ENCODE measurements around the gene TNIK. TPM values are rescaled to one million over a fixed set of nuclear protein-coding genes. Genes with fewer than 3 reads are reported as not detected.
"Not testable (repeated sequence)": the region's sequence is repeated elsewhere in the genome, so short reads cannot be mapped to it uniquely, and the experiment has no call there.

Gene TNIK
- polyA plus RNA-seq, 1 donor = 40.3 TPM

DNA sequence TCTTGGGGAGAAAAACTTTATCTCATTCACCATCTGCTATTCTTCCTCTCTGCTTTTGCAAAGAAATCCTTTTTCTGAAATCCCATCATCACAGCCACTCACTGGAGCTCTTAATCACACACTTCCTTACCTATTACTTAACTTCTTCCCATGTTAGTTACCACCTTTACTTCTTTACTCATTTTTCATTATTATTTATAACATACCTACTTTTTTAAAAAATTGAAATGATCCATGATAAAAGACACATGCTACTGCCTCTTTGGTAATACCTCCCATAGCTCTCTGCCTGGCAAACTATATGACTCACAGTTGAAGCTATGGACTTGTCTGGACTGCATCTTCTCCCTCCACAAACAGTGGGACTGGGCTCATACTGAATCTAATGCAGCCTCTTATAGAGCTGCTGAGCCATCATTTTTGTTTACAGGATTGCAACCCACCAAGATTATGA lies 150.3 kb downstream of the TNIK start:
- DNase-seq (ENCODE audit: low read depth) = no peak

DNA sequence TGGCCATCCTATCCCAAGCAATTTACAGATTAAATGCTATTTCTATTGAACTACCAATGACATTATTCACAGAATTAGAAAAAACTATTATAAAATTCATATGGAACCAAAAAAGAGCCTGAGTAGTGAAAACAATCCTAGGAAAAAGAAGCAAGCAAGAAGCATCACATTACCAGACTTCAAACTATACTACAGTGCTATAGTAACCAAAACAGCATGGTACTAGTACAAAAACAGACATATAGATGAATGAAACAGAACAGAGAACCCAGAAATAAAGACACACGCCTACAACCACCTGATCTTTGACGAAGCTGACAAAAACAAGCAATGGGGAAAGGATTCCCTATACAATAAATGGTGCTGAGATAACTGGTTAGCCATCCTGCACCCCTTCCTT lies 152.2 kb downstream of the TNIK start:
- no peak for DNase-seq (ENCODE audit: low read depth)

DNA sequence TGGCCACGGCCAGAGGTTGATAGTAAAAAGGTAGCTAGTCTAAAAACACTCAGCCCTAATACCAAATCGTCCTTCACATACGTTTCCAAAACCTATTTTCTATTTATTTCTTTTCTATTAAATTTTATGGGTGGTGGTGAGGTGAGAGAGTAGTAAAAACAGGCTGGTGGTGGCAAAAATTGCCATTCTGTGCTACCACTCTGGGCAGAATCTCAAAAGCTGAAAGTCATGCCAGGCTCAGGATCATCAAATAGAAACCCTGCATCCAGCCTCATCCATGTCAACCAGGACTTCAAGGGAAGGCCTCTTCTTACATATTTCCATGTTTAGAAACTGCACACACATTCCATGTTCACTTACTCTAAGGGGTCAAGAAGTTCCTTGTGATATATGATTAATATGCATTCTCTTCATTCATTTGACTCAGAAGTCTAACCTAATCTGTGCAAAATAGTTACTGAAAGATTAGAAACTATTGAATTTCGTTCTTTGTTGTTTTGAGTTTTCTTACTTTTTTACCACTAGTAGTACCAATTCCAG lies 153.1 kb downstream of the TNIK start:
- DNase-seq (ENCODE audit: low read depth) = no peak

DNA sequence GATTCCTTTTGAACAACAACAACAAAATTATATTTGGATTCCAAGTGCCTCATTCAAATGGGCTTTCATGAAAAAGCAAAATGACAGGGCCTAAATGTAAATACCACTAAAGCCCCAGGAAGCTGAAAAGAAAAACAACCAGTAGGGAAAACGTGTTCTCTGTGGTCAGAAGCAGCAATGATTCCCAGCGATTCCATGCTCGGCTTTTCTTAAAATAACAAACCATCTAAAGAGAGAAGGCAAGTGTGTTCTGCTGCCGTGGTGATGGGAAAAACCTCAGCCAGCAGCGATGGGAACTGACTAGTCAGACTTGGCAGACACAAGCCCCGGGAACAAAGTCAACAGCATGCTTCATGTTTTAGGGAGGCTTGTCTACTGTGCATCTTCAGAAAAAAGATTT lies 153.6 kb downstream of the TNIK start:
- peak; percentile 71 for DNase-seq (ENCODE audit: low read depth)

DNA sequence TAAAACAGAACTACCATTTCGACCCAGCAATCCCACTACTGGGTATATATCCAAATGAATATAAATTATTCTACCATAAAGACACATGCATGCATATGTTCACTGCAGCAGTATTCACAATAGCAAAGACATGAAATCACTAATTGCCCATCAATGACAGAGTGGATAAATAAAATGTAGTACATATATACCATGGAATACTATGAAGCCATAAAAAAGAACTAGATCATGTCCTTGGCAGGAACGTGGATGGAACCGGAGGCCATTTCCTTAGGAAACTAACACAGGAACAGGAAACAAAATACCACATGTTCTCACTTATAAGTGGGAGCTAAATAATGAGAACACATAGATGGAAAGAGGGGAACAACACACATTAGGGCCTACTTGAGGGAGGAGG lies 154.4 kb downstream of the TNIK start:
- not testable (repeated sequence) for DNase-seq (ENCODE audit: low read depth)

DNA sequence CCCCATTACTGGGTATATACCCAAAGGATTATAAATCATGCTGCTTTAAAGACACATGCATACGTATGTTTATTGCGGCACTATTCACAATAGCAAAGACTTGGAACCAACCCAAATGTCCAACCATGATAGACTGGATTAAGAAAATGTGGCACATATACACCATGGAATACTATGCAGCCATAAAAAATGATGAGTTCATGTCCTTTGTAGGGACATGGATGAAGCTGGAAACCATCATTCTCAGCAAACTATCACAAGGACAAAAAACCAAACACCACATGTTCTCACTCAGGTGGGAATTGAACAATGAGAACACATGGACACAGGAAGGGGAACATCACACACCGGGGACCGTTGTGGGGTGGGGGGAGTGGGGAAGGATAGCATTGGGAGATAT lies 155.7 kb downstream of the TNIK start:
- DNase-seq (ENCODE audit: low read depth) = not testable (repeated sequence)

DNA sequence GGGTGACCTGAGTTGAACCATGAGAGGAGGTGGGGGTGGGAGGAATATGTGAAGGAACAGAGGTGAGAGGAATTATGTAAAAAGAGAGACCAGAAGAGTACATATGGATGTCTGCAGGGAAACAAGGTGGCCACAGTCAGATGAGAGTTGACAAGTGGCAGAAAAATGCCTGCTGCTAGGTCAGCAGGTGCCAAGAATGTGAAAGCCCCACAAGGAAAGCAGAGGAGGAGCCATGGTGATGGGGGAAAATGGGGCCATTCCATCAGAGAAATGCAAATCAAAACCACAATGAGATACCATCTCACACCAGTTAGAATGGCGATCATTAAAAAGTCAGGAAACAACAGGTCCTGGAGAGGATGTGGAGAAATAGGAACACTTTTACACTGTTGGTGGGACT lies 156.2 kb downstream of the TNIK start:
- DNase-seq (ENCODE audit: low read depth) = not testable (repeated sequence)

DNA sequence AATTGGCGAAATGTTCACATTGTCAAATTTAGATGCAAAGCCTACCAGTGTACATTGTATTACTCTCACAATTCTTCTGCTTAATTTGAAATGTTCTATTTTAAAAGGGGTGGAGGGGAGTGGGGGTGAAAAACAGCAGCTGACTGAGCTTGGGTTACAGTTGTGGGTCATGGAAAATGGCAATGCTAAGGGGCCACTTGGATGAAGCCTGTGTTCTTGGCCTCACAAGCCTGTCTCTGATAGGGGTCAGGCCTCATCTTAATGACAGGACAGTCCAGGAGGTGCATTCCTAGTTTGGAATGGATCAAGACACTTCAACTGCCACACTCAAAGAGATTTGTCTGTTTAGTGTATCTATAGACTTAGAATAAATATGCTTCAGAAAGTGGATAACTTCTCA lies 158.2 kb downstream of the TNIK start:
- DNase-seq (ENCODE audit: low read depth) = no peak

DNA sequence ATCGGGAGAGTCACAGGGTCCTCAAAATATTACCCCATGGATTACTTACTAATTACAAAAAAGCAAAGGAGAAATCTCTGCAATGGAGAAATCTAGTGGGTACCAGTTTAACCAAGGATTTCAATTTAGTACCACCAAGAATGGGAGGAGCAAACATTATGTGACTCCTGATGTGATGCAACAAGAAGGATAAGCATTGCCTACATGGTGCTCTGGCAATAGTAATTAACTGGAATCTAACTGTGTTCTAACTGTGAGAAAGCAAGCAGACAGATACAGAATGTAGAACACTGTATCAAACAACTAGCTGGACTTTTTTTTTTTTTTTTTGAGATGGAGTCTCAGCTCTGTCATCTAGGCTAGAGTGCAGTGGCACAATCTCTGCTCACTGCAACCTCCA lies 159.2 kb downstream of the TNIK start:
- DNase-seq (ENCODE audit: low read depth) = no peak

DNA sequence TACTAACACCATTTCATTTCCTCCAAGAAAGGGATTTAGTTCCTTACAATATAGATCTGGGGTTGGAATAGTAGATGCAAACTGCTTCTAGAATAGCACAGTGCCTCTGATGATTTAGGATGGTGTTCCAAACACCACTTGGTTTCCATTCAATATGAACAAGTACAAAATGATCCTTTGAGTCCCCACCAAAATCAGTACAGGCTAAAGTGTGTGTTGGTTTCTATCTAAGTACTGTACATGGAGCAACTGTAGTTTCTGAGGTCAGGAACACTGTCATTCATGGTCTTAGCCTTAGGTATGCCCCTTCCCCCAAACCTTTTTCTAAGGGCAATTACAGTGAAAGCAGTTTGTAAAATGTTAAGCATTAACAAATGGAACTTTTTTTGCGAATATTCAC lies 162.3 kb downstream of the TNIK start:
- no peak for DNase-seq (ENCODE audit: low read depth)

DNA sequence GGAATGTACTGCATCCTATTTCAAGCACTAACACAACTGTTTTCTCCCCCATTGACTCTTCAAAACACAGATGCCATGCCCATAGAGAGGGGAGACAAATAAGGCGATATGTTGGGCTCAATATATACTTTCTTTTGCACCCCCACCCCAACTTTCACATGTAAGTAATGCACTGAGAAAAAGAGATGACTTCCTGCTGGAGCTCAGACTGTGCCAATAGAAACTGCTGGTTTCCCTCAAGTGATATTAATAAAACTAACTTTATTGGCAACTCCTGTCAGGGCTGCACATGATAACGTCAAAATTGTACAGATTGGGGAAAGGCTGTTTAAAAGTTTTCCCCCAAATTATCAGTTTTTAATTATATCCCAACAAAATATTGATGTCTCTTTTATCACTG lies 163.0 kb downstream of the TNIK start:
- no peak for DNase-seq (ENCODE audit: low read depth)

DNA sequence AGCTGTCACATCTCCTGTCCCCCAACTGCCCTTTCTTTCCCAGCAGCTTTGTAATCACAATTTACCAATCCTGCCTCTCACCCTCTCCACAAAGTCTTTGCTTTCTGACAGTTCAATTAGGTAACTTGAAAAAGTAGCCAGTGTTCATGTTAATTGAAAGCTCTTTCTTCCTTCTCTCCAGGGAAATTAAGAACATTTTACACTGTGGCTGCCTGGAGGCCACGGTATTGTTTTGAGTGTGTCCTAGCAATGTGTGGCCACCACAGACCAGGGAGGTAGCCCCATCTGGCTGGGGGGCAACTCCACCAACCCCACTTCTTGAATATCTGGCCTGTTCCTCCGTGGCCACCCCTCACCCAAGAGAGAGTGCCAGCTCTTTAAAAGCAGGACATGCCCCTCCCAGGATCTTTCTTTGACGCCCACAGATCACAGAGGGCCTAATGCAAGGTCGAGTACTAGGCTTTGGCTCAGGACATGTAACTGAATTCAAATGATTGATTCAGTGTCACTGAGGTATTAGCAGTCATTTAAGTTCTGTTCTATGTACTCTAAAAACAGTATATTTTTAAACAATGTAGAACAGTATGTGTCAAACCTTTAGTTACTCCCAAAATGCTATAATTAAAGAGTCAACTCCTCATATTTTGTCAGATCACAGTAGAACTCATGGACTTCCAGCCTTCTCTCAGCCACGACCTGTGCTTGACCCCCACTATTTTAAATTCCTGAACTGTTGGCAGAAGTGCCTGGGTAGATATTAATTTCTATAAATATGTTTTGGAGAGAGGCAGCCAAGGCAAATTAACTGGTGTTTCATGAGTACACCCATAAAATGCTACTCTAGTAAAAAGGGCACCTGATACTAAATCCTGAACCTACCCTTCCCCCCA lies 164.5 kb downstream of the TNIK start:
- no peak for DNase-seq (ENCODE audit: low read depth)

DNA sequence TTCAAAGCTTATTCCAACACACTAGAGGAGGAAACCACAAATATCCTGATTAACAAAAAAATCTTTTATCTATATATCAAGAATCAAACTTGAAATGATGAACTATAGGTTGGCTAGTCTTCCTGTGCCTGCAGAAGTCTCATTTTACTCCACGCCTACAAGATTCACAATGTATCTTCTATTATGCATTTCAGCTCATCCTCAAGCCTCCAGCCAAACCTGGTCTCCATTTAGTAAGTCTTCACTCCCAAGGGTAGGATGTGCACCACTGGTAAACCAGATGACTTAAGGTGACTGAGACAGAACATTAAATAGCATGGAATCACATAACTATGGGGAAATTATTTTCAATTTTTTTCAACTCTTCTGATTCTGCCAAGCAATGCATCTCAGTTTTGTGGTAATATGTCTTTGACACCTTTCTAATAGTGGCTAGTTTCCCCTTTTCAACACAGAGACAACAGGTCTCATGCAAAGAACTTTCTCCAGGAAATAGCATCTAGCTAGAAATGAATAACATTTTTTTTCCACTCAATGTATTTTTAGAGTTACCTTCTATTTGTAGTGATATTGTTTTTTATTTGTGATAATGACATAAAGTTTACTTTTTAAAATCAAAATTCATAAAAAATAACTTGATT lies 166.9 kb downstream of the TNIK start:
- DNase-seq (ENCODE audit: low read depth) = no peak

DNA sequence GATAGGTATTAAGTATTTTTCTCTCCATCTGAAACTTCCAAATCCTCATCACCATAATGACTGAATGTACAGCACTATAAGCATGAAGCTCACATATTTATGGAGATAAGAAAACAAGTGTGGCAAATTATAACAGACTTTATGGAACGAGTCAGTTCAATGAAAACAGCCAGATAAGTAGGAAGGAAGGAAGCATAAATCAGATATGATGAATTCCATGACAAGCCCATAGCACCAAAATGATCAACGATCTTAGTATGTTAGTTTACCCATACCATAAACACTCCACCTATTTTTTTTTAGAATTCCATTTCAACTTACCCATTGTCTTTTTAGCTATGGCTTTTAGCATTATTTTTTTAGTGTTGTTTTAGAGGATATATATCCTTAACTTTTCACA lies 169.5 kb downstream of the TNIK start:
- DNase-seq (ENCODE audit: low read depth) = no peak

DNA sequence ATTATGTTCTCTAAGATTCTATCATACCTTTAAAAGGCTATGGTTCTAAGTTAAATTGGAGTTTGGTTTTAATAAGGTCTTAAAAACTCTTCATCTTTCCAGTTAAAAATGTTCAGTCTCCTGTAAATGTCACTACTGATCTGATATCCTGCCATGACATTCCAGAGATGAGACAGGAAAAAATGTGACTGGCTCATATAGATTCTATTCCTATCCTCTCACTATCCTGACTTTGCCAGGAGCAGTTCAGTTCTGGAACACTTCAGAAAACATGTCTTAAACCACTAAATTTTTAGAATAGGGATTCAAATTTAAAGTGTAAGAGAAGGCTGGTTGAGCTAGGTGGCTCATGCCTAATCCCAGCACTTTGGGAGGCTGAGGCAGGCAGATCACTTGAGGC lies 170.9 kb downstream of the TNIK start:
- no peak for DNase-seq (ENCODE audit: low read depth)

DNA sequence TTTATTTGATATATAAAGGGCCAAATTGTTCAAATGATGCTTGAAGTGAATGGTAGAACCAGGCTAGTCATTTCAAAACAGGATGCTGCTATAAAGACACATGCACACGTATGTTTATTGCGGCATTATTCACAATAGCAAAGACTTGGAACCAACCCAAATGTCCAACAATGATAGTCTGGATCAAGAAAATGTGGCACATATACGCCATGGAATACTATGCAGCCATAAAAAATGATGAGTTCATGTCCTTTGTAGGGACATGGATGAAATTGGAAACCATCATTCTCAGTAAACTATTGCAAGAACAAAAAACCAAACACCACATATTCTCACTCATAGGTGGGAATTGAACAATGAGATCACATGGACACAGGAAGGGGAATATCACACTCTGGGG lies 172.4 kb downstream of the TNIK start:
- DNase-seq (ENCODE audit: low read depth) = not testable (repeated sequence)

DNA sequence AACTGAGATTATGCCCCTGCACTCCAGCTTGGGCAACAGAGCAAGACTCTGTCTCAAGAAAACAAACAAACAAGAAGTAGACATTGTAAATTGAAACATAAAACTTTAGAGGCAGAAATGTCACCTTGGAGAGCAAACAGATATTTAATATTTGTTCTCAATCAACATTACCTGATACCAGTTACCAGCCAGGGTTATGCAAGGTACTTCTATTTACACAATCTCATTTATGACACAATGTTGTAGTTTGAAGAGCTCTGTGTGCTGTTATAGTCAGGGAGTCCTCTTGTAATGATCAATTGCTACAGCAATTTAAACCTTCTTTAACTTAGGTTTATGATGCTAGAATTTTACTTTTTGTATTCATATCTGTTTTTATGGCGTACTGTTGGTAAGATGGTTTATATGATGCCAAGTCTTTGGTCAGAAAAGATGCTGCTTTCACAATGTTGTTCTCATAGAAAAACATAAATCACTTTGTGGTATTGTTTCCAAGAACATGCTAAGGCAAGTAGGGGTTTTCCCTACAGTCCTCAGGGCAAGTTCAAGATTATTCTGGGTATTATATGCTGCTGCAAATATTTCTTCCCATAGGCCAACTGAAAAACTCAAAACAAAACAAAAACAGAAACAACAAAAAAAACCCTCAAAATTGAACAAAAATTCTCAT lies 173.5 kb downstream of the TNIK start:
- no peak for DNase-seq (ENCODE audit: low read depth)

DNA sequence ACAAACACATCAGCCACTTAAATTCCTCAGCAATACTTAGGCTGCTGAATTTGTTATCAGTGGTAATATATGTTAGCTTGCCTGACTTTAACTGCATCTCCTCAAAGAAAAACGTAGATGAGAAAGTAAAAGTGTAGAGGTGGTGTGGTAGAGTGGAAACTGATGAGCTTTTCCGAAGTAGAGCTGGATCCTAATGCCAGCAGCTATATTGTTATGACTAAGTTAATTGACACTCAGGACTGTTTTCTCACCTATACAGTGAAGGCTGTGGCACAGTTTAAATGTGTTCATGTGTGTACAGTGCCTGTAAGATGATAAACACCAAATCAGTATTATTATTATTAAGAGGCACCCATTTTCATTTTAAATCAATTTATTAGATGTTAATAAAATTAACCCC lies 174.9 kb downstream of the TNIK start:
- DNase-seq (ENCODE audit: low read depth) = no peak

DNA sequence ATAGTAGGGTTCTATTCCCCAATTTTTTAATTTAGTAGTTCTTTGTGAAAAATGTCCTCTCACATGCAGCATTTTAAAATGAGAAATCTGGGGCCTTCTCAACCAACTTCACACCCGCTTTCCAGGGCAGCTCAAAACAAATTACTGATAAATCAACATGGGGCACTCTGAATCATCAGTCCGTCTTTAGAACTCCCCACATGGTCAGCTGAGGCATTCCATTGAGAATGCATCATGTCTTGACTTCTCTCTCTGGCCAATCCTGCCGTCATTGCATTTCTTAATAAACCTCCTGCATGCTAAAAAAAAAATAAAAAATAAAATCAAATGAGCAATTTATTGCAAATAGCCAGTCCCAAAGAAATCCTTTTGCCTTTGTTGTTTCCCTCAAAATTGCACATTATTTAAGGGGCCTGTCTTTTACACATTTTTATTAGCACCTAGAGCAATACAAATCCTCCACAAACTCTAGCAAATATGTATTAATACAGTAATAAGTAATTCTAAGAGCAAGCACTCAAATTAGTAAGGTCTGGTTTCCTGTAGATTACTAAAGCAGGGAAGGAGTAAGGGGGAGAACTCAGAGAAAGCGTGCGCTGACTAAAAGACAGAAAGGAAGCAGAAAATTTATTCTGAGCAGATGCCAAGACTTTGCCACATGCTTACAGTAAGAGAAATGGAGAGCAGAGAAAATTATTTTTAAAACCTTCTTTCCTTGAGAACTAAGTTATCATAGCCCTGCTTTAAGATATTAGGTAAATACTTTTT lies 175.7 kb downstream of the TNIK start:
- no peak for DNase-seq (ENCODE audit: low read depth)

DNA sequence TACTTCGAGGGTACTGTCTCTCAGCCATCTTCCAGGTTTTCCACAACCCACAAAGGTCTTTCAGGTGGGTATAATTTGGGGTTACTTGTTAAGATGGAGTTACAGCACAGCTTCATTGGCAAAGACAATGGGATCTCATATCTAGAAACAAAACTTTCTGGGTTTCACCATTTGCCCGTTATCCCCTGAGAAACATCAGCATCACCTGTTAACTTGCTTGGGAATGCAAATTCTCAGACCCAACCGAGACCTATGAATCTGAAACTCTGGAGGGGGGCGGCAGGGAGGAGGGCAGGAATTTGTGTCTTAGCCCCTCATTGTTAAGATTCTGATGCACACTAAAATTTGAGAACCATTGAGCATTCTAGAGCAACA lies 176.4 kb downstream of the TNIK start:
- DNase-seq (ENCODE audit: low read depth) = no peak

DNA sequence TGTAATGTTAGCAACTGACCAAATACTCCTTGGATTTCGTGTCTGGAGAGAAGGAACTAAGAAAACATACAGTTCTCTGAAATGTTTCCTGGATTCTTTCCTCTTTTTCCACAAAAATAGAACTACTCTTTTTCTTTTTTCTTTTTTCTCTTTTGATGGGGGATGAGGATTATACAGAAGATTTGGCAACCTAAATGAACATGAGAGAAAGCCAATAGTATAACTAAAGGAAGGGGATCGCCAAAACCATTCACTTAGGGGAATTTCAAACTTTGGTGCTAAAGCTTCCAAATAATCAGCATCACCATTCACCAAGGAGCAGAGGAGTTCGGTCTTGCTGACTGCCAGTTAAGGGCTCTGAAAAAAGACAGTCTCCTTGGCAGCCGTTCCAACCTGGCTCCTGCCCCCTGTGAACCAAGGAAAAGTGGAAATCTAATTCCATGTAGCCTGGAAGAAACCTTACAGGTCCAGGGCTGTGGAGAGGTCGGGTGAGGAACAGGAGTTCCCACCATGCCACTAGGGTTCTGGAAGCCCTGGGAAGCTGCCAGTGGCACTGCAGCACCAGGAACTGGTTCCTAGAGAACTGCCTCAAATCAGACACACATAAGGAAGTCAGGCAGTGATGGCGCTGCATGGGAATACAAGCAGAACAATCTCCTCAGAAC lies 176.9 kb downstream of the TNIK start:
- peak; percentile 62 for DNase-seq (ENCODE audit: low read depth)

Measured in forelimb muscle (tissue), 1 donor.